ENCODE data around the gene KRT35.

Gene KRT35

DNA sequence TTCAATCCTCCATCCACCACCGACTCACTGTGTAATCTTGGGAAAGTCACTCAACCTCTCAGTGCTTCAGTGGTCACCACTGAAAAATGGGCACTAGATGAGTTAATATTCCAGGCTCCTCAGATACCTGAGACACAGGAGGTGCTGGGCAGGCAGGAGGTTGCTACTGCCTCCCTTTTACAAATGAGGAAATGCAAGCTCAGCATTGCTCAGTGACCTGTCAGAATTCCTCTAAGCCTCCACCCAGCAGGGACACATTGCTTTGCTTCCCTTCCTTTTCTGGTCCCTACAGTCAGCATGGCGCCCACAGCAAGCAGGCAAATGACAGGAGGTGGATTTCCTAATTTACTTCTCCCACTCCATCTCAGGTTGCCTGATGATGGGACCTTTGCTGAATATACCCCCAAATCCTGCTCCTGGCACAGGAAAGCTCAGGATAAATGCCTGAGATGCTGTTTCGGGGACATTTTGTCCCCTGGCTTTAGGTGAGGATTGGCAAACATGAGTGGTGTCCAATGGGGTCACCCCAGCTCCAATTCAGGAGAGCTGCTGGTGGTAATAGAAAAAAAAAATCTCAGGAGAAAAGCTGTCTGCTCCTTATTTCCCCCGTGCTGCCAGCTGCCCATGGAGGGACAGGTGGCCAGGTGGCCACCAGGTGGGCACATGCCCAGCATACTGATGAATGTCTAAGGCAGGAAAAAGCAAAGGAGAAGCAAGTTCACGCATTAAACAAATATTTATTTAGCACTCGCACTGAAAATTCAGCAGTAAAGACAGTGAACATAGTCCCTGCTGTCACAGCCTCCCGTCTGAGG lies 29.5 kb upstream of the KRT35 start:
- Histone ChIP-seq H3K4me1 (ENCODE audit: control insufficient read depth, insufficient read depth, low read length) (0 out of 2 replicates have a peak, but pooled peaks cover 2% of the 10 kb centered on the region), H3K4me3 (ENCODE audit: low read depth, low read length) (no peak overlapping the region), H3K27me3 (ENCODE audit: control insufficient read depth, insufficient read depth, low read length) (no peaks in the 10 kb centered on the region), H3K9me3 (ENCODE audit: control insufficient read depth, insufficient read depth, low read length) (no peaks in the 10 kb centered on the region), H3K27ac (ENCODE audit: low read depth, low read length) (no peak overlapping the region), H3K36me3 (ENCODE audit: control insufficient read depth, insufficient read depth, low read length) (no peaks in the 10 kb centered on the region), H3K9ac (ENCODE audit: low read depth, low read length) (no peak overlapping the region)

DNA sequence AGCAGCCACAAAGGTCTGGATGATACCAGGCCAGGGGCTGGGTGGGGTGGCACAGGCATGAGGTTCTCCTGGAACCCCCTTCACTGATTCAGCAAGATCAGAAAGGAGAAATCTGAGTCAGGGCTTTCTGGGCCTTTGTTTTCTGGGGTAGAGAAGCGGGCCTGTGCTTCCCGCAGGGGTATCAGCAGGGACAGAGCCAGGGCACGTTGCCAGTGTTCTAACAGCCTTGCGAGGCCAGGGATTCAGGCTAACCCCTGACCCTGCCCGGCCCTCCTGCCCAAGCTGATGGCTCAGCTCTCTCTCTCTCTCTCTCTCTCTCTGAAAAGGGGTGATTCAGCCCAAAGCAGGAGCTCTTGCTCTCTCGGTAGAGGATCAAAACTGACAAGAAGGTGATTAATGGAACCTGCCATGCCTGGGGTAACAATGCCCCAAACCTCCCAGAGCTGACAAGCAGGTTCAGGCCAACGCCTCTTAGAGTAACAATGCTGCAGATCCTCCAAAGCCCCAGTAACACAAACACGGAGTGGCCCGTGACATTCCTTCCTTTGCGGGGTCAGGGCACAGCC lies 26.4 kb upstream of the KRT35 start:
- Histone ChIP-seq H3K9me3 (ENCODE audit: control insufficient read depth, insufficient read depth, low read length) (no peaks in the 10 kb centered on the region), H3K27ac (ENCODE audit: low read depth, low read length) (no peak overlapping the region), H3K36me3 (ENCODE audit: control insufficient read depth, insufficient read depth, low read length) (no peaks in the 10 kb centered on the region), H3K4me3 (ENCODE audit: low read depth, low read length) (no peak overlapping the region), H3K9ac (ENCODE audit: low read depth, low read length) (no peak overlapping the region), H3K4me1 (ENCODE audit: control insufficient read depth, insufficient read depth, low read length) (0 out of 2 replicates have a peak, but pooled peaks cover 2% of the 10 kb centered on the region), H3K27me3 (ENCODE audit: control insufficient read depth, insufficient read depth, low read length) (no peaks in the 10 kb centered on the region)

DNA sequence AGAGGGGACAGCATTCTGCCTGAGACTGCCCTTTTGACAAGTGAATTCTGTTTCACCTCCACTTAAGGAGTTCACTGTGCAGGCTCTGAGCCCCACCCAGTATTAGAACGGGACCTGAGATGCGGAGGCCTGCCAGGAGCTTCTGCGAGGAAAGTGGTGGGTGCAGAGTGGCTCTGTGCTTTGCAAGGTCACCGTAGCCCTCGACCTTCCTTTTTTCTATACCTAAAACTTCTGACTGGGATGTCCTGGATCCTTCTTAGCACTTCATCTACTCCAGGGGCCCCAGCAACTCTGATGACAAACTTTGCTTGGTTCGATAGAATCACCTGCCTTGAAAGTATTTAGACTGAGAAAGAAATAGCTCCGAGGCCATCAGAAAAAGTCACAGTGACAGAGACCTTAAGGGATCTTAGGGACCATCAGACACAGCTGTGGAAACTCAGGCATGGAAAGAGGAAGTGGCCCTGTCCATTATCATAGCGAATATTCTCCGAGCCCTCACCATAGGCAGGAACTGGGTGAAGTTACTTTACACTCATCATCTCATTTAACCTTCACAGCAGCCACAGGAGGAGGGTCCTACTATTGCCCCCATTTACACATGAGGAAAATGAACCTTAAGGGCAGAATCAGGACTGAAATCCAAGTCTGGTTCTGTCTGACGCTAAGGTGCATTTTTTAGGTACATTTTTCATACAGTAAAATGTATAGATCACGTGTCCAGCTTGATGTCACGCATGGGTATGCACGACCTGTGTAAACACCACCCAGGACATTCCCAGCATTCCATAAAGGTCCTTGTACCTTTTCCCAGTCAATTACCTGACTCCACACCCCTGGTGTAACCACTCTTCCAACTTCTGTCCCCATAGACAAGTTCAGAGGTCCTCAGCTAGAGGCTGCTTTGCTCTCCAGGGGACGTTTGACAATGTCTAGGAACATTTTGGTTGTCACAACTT lies 25.1 kb upstream of the KRT35 start:
- Histone ChIP-seq H3K4me3 (ENCODE audit: low read depth, low read length) (no peak overlapping the region), H3K4me1 (ENCODE audit: control insufficient read depth, insufficient read depth, low read length) (peaks cover 4% of the 10 kb centered on the region)

DNA sequence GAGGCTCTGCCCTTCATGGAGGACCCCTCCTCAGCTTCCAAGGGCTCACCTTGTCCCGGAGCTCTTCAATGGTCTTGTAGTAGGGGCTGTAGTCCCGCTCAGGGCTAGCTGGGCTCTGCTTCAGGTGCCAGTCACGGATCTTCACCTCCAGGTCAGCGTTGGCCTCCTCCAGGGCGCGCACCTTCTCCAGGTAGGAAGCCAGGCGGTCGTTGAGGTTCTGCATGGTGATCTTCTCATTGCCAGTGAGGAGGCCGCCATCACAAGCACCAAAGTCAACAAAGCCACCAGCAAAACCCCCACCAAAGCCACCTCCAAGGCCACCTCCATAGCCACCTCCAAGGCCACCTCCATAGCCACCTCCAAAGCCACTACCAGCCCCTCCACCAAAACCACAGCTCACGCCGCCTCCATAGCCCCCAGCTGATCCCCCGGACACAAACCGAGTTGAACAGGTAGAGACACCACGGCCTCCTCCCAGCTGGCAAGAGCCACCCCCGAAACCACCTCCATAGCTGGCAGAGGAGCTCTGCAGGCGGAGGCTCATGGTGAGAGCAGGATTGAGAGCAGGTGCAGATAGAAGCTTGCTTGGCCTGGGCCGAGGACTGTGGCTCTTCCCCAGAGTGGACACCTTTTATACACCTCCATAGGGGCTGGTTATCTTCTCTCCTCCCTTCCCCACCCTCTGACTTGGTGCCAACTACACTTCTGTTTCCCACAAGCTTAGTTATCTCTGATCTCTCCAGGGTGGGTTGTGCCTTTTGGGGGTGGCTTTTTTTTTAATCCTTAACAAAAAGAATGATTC lies 24.3 kb upstream of the KRT35 start, which contains the start of gene KRT13:
Gene KRT13 (minus strand): TSS at position 606 of the 802 bp plus-strand sequence. CDS start 62 bp downstream, at position 544.
- H3K36me3 ChIP-seq (ENCODE audit: control insufficient read depth, insufficient read depth, low read length), result no peaks in the 10 kb centered on the region
- no peak within 1 kb of the TSS for H3K4me3 ChIP-seq (ENCODE audit: low read depth, low read length)
- H3K9ac ChIP-seq (ENCODE audit: low read depth, low read length), result no peak within 1 kb of the TSS
- H3K9me3 ChIP-seq (ENCODE audit: control insufficient read depth, insufficient read depth, low read length), result no peaks in the 10 kb centered on the region
- peaks cover 13% of the 10 kb centered on the region for H3K4me1 ChIP-seq (ENCODE audit: control insufficient read depth, insufficient read depth, low read length)
- no peak within 1 kb of the TSS for H3K27ac ChIP-seq (ENCODE audit: low read depth, low read length)
- no peaks in the 10 kb centered on the region for H3K27me3 ChIP-seq (ENCODE audit: control insufficient read depth, insufficient read depth, low read length)

More for the DNA sequence above, 25.1 kb upstream of the KRT35 start:
- Histone ChIP-seq H3K36me3 (ENCODE audit: control insufficient read depth, insufficient read depth, low read length) (no peaks in the 10 kb centered on the region), H3K27ac (ENCODE audit: low read depth, low read length) (no peak overlapping the region), H3K9ac (ENCODE audit: low read depth, low read length) (no peak overlapping the region), H3K27me3 (ENCODE audit: control insufficient read depth, insufficient read depth, low read length) (no peaks in the 10 kb centered on the region), H3K9me3 (ENCODE audit: control insufficient read depth, insufficient read depth, low read length) (no peaks in the 10 kb centered on the region)

DNA sequence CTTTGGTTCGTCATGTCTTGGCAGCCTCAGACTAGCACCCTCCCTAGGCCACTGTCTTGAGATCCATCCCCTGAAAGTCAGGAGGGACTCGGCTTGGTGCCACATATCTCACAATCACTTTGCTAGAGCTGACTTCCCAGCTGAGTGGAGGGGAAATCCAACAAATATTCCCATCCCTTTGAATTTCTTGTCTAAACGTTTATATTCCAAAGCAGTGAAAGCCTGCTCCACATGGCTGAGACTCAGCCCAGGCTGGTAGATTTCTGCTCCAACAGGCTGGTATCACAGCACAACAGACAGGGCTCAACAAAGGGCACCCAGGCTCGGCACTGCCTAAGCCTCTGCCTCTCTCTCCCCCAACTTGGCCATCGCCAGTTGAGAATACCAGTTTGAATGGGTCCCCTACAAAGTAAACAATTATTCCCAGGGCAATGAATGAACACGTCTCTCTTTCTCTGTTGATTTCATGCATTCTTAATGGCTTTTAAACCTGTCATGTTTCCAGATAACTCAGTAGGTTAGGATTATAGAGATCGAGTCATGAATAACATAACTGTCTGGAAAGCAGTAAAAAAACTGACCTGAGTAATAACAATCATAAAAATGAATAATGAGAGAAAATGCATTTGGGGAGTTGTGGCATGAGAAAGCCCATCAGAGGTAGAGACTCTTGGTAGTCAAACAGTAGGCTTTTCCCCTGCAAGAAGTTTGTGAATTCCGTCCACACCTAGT lies 23.5 kb upstream of the KRT35 start:
- no peak overlapping the region for H3K9ac ChIP-seq (ENCODE audit: low read depth, low read length)
- H3K4me1 ChIP-seq (ENCODE audit: control insufficient read depth, insufficient read depth, low read length), result peaks cover 17% of the 10 kb centered on the region
- H3K36me3 ChIP-seq (ENCODE audit: control insufficient read depth, insufficient read depth, low read length), result no peaks in the 10 kb centered on the region
- H3K27me3 ChIP-seq (ENCODE audit: control insufficient read depth, insufficient read depth, low read length), result no peaks in the 10 kb centered on the region
- no peaks in the 10 kb centered on the region for H3K9me3 ChIP-seq (ENCODE audit: control insufficient read depth, insufficient read depth, low read length)
- no peak overlapping the region for H3K4me3 ChIP-seq (ENCODE audit: low read depth, low read length)
- no peak overlapping the region for H3K27ac ChIP-seq (ENCODE audit: low read depth, low read length)

DNA sequence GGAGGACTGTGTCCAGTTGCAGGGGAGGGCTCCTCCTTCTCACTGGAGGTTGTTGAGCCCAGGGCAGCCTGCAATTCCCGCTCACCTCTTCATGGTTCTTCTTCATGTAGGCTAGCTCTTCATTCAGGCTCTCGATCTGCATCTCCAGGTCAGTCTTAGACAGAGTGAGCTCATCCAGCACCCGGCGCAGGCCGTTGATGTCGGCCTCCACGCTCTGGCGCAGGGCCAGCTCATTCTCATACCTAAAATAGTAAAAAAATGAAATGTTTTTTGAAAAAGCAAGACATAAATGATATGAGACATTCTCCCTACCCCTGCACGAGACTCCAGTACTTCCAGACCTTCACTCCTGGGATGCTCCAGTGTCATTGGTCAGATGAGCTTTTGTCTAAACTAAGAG lies 22.3 kb upstream of the KRT35 start:
- H3K27ac ChIP-seq (ENCODE audit: low read depth, low read length), result no peak overlapping the region
- no peak overlapping the region for H3K9ac ChIP-seq (ENCODE audit: low read depth, low read length)
- H3K4me1 ChIP-seq (ENCODE audit: control insufficient read depth, insufficient read depth, low read length), result peaks cover 19% of the 10 kb centered on the region
- H3K27me3 ChIP-seq (ENCODE audit: control insufficient read depth, insufficient read depth, low read length), result no peaks in the 10 kb centered on the region
- H3K4me3 ChIP-seq (ENCODE audit: low read depth, low read length), result no peak overlapping the region
- no peaks in the 10 kb centered on the region for H3K9me3 ChIP-seq (ENCODE audit: control insufficient read depth, insufficient read depth, low read length)
- H3K36me3 ChIP-seq (ENCODE audit: control insufficient read depth, insufficient read depth, low read length), result no peaks in the 10 kb centered on the region

DNA sequence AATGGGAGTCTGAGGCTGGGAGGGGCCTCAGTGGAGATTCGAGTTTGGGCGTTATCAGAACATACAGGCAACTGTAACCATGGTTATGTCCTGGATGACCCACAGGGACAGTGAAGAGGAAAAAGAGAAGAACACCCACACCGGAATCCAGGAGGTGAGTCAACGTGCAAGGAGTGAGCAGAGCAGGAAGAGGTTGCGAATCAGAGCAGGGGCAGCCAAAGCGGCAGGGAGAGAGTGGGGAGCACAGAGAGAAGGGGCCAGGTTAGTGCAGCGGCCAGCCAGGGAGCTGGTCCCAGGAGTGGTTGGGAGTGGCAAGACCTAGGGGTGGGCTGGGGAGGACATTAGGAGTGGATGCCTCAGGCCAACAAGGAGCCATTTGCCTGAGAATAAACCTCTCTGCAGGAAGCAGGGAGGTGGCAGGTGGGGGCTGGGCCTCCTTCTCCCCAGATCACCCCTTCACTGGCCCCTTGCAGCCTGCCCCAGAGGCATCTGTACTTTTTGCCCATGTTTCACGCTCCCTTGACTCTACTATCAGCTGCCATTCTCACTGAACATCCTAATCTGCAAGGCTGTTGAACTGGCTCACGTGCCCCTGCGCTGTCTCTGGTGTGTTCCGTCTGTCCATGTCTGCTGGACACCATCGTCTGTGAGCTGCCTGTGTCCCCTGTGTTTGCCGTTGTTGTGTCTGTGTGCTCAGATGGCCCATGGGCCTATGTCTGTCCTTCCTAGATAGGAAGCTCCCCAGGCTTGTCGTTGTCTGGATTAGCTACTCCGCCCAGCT lies 19.4 kb upstream of the KRT35 start:
- Histone ChIP-seq H3K27ac (ENCODE audit: low read depth, low read length) (no peak overlapping the region), H3K36me3 (ENCODE audit: control insufficient read depth, insufficient read depth, low read length) (no peaks in the 10 kb centered on the region), H3K9ac (ENCODE audit: low read depth, low read length) (no peak overlapping the region)

DNA sequence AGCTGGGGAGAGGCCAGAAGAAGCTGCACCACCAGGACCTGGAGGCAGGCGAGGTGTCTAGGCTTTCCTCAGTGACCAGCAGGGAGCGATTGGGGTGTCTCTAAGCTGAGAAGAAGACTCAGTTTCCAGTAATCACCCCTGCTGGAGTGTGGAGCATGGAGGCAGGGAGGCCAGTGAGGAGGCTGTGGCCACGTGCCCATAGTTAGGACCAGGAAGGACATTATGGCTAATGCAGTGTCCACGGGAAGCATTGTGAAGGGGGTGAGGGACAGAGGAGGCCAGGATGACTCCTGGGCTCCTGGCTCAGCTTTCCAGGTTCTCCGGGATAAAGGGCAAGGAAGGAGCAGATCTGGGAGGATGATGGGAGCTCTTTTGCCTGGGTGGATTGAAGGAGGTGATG lies 18.8 kb upstream of the KRT35 start:
- no peak overlapping the region for H3K9ac ChIP-seq (ENCODE audit: low read depth, low read length)
- no peaks in the 10 kb centered on the region for H3K9me3 ChIP-seq (ENCODE audit: control insufficient read depth, insufficient read depth, low read length)
- H3K27ac ChIP-seq (ENCODE audit: low read depth, low read length), result no peak overlapping the region
- no peaks in the 10 kb centered on the region for H3K27me3 ChIP-seq (ENCODE audit: control insufficient read depth, insufficient read depth, low read length)
- H3K4me3 ChIP-seq (ENCODE audit: low read depth, low read length), result no peak overlapping the region
- H3K36me3 ChIP-seq (ENCODE audit: control insufficient read depth, insufficient read depth, low read length), result no peaks in the 10 kb centered on the region
- H3K4me1 ChIP-seq (ENCODE audit: control insufficient read depth, insufficient read depth, low read length), result peaks cover 22% of the 10 kb centered on the region

More for the DNA sequence above, 19.4 kb upstream of the KRT35 start:
- Histone ChIP-seq H3K4me3 (ENCODE audit: low read depth, low read length) (0 out of 2 replicates have a peak overlapping the region, but pooled peaks have one; percentile 0), H3K27me3 (ENCODE audit: control insufficient read depth, insufficient read depth, low read length) (no peaks in the 10 kb centered on the region), H3K9me3 (ENCODE audit: control insufficient read depth, insufficient read depth, low read length) (no peaks in the 10 kb centered on the region), H3K4me1 (ENCODE audit: control insufficient read depth, insufficient read depth, low read length) (peaks cover 22% of the 10 kb centered on the region)

DNA sequence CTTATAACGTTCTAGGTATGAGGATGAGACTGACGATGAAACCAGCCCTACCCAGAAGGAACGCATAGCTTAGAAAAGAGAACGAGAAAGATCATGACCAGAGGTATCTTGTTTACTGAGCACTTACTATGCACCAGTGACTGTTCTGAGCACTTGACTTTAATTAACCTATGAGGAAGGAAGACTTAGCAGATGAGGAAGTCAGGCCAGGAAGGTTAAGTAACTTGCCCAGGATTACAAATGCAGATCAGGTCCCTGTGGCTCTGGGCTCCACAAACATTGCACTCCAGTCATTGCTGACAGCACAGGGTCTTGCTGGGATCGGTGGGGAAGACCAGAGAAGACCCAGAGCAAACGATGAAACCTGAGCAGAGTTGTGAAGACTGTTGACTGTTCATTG lies 17.3 kb upstream of the KRT35 start:
- H3K9ac ChIP-seq (ENCODE audit: low read depth, low read length), result no peak overlapping the region
- no peak overlapping the region for H3K27ac ChIP-seq (ENCODE audit: low read depth, low read length)
- H3K4me1 ChIP-seq (ENCODE audit: control insufficient read depth, insufficient read depth, low read length), result peaks cover 22% of the 10 kb centered on the region

More for the DNA sequence above, 17.3 kb upstream of the KRT35 start:
- Histone ChIP-seq H3K36me3 (ENCODE audit: control insufficient read depth, insufficient read depth, low read length) (no peaks in the 10 kb centered on the region), H3K4me3 (ENCODE audit: low read depth, low read length) (no peak overlapping the region), H3K9me3 (ENCODE audit: control insufficient read depth, insufficient read depth, low read length) (no peaks in the 10 kb centered on the region), H3K27me3 (ENCODE audit: control insufficient read depth, insufficient read depth, low read length) (no peaks in the 10 kb centered on the region)
